NB4 (cell line): ENCODE results near the gene NXPE2.

ENCODE experiments used
- DNase-seq: peaks from one replicate; pipeline ENCODE4 v3.0.0; 2010; ENCODE audit warnings: low read depth
- H3K4me3 ChIP-seq: one replicate; pipeline ENCODE4 v1.5.1; 2011; ENCODE audit warnings: mild to moderate bottlenecking, low read depth, low read length, moderate library complexity
- MYC ChIP-seq: IDR thresholded peaks from 2 replicates; pipeline ENCODE4 v1.6.1; 2011; ENCODE audit warnings: low read depth, low read length
- POLR2A ChIP-seq: IDR thresholded peaks from 2 replicates; pipeline ENCODE4 v1.6.1; 2011; ENCODE audit warnings: mild to moderate bottlenecking; ENCODE audit not compliant: insufficient read length; ENCODE audit errors: extremely low read depth
- TF ChIP-seq, protein P1 (sequence below): IDR thresholded peaks from one replicate; pipeline ENCODE4 v1.5.1; 2012; ENCODE audit warnings: low read depth, low read length
- TF ChIP-seq, protein P2 (sequence below): IDR thresholded peaks from 2 replicates; pipeline ENCODE4 v1.6.1; 2011; ENCODE audit warnings: low read depth, low read length

NXPE2 gene

DNA sequence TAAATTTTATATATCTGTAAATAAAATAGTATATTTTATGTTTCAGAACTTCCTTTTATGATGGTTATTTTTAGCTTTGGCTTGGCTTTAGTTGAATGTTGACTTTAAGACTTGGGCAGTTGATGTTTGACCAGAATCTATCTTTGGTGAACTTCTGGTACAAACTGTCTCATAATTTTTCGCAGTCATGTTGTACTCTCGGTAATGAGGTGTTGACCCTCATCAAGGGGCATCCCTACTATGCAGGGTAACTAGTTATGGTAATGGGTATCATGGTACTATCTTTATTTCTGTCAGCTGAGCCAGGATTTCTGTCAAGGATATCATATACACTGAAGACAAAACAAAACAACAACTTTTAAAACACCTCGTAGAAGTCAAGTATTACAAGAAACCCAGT lies 67.7 kb downstream of the NXPE2 start:
- no peak for DNase-seq
- TF ChIP-seq, protein P1, sequence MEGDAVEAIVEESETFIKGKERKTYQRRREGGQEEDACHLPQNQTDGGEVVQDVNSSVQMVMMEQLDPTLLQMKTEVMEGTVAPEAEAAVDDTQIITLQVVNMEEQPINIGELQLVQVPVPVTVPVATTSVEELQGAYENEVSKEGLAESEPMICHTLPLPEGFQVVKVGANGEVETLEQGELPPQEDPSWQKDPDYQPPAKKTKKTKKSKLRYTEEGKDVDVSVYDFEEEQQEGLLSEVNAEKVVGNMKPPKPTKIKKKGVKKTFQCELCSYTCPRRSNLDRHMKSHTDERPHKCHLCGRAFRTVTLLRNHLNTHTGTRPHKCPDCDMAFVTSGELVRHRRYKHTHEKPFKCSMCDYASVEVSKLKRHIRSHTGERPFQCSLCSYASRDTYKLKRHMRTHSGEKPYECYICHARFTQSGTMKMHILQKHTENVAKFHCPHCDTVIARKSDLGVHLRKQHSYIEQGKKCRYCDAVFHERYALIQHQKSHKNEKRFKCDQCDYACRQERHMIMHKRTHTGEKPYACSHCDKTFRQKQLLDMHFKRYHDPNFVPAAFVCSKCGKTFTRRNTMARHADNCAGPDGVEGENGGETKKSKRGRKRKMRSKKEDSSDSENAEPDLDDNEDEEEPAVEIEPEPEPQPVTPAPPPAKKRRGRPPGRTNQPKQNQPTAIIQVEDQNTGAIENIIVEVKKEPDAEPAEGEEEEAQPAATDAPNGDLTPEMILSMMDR = no peak
- TF ChIP-seq POLR2A = no peak
- TF ChIP-seq, protein P2, sequence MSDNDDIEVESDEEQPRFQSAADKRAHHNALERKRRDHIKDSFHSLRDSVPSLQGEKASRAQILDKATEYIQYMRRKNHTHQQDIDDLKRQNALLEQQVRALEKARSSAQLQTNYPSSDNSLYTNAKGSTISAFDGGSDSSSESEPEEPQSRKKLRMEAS = no peak
- no peak for TF ChIP-seq MYC
- no peak overlapping the region for H3K4me3 ChIP-seq
